Neuronal stem cell (in vitro differentiated cells): ENCODE data around the gene CBFA2T3.

Source experiments
- DNase-seq: peaks from one replicate; pipeline ENCODE4 v3.0.0-alpha.2; 2013; ENCODE audit warnings: low spot score
- H2AFZ ChIP-seq: one replicate; pipeline ENCODE4 v1.6.1; 2013; ENCODE audit warnings: mild to moderate bottlenecking, low read length, inconsistent platforms
- H2AK5ac ChIP-seq: 2 replicates; pipeline ENCODE4 v1.6.1; 2013; ENCODE audit warnings: low read depth, mild to moderate bottlenecking, inconsistent platforms, low read length, moderate library complexity, mixed read lengths
- H2BK120ac ChIP-seq: 2 replicates; pipeline ENCODE4 v1.6.1; 2013; ENCODE audit warnings: low read depth, mild to moderate bottlenecking, inconsistent platforms, low read length, moderate library complexity, mixed read lengths
- H2BK12ac ChIP-seq: one replicate; pipeline ENCODE4 v1.6.1; 2013; ENCODE audit warnings: low read length, inconsistent platforms
- H2BK15ac ChIP-seq: 2 replicates; pipeline ENCODE4 v1.6.1; 2013; ENCODE audit warnings: mild to moderate bottlenecking, low read length, inconsistent platforms, mixed read lengths
- H2BK5ac ChIP-seq: one replicate; pipeline ENCODE4 v1.6.1; 2013; ENCODE audit warnings: inconsistent platforms, mild to moderate bottlenecking, low read length, moderate library complexity
- H3K14ac ChIP-seq: one replicate; pipeline ENCODE4 v1.6.1; 2013; ENCODE audit warnings: low read length, inconsistent platforms
- H3K18ac ChIP-seq: 2 replicates; pipeline ENCODE4 v1.6.1; 2013; ENCODE audit warnings: low read length, inconsistent platforms
- H3K23ac ChIP-seq: 2 replicates; pipeline ENCODE4 v1.6.1; 2013; ENCODE audit warnings: low read depth, mild to moderate bottlenecking, mixed read lengths, low read length, inconsistent platforms; ENCODE audit not compliant: poor library complexity
- H3K27ac ChIP-seq: replicated peaks from 3 replicates; pipeline ENCODE4 v1.5.1; 2013; ENCODE audit warnings: low read length, inconsistent platforms
- H3K27me3 ChIP-seq, 3 experiments: 2 replicates each; pipeline ENCODE4 v1.6.1; 2013; ENCODE audit warnings: low read length in 3 of 3, mild to moderate bottlenecking in 2 of 3, inconsistent platforms in 1 of 3, low read depth in 1 of 3, mixed read lengths in 1 of 3, moderate library complexity in 1 of 3; ENCODE audit not compliant: control insufficient read depth in 3 of 3, insufficient read depth in 3 of 3
- H3K36me3 ChIP-seq, 2 donors: replicated peaks in 1 of 2; 2 replicates each; pipeline ENCODE4 v1.6.1; 2013; ENCODE audit warnings: low read length in 2 of 2; ENCODE audit not compliant: control insufficient read depth in 2 of 2, insufficient read depth in 2 of 2
- H3K4ac ChIP-seq: 2 replicates; pipeline ENCODE4 v1.6.1; 2013; ENCODE audit warnings: inconsistent platforms, mild to moderate bottlenecking, low read length, moderate library complexity
- H3K4me1 ChIP-seq, 2 donors: 1 replicate in 1 of 2; 2 replicates in 1 of 2; pipeline ENCODE4 v1.6.1; 2013; ENCODE audit warnings: low read length in 2 of 2, low read depth in 1 of 2; ENCODE audit not compliant: control insufficient read depth in 2 of 2, insufficient read depth in 1 of 2
- H3K4me2 ChIP-seq: one replicate; pipeline ENCODE4 v1.6.1; 2013; ENCODE audit warnings: mild to moderate bottlenecking, low read length, inconsistent platforms; ENCODE audit not compliant: insufficient read depth, poor library complexity, severe bottlenecking
- H3K4me3 ChIP-seq, 2 donors: 2 replicates each; pipeline ENCODE4 v1.5.1; 2013; ENCODE audit warnings: low read length in 2 of 2, mild to moderate bottlenecking in 2 of 2, inconsistent platforms in 1 of 2, moderate library complexity in 1 of 2
- H3K79me1 ChIP-seq: one replicate; pipeline ENCODE4 v1.6.1; 2013; ENCODE audit warnings: low read depth, mild to moderate bottlenecking, inconsistent platforms, low read length, moderate library complexity
- H3K9ac ChIP-seq: one replicate; pipeline ENCODE4 v1.6.1; 2013; ENCODE audit warnings: mild to moderate bottlenecking, low read depth, low read length, inconsistent platforms; ENCODE audit not compliant: poor library complexity
- H3K9me3 ChIP-seq, 2 donors: replicated peaks in 1 of 2; 2 replicates each; pipeline versions ENCODE3 to v1.6.1; 2013; ENCODE audit warnings: low read length in 2 of 2, mild to moderate bottlenecking in 2 of 2, inconsistent platforms in 1 of 2, low read depth in 1 of 2, mixed read lengths in 1 of 2, moderate library complexity in 1 of 2; ENCODE audit not compliant: control insufficient read depth in 2 of 2, insufficient read depth in 1 of 2
- H4K8ac ChIP-seq: one replicate; pipeline ENCODE4 v1.6.1; 2013; ENCODE audit warnings: low read depth, mild to moderate bottlenecking, inconsistent platforms, low read length, moderate library complexity
- H4K91ac ChIP-seq: one replicate; pipeline ENCODE4 v1.6.1; 2013; ENCODE audit warnings: low read length, low read depth, mild to moderate bottlenecking, inconsistent platforms; ENCODE audit not compliant: poor library complexity
- WGBS, 2 donors: extraction: QIAGEN DNeasy Blood & Tissue Kit; methylation state at CpG; one replicate each; pipeline ENCODE4 v1.1.7; 2013; ENCODE audit warnings: missing lambda C conversion rate in 2 of 2, mixed read lengths in 1 of 2; ENCODE audit not compliant: insufficient read length in 2 of 2, insufficient replicate concordance in 1 of 2; ENCODE audit errors: extremely low coverage in 2 of 2; 5-methylcytosine and 5-hydroxymethylcytosine counted together

The CBFA2T3 gene

GRCh38 chr16:88857728-88858339, 119.2 kb downstream of the CBFA2T3 start:
- no peak overlapping the region for H3K23ac ChIP-seq

DNA sequence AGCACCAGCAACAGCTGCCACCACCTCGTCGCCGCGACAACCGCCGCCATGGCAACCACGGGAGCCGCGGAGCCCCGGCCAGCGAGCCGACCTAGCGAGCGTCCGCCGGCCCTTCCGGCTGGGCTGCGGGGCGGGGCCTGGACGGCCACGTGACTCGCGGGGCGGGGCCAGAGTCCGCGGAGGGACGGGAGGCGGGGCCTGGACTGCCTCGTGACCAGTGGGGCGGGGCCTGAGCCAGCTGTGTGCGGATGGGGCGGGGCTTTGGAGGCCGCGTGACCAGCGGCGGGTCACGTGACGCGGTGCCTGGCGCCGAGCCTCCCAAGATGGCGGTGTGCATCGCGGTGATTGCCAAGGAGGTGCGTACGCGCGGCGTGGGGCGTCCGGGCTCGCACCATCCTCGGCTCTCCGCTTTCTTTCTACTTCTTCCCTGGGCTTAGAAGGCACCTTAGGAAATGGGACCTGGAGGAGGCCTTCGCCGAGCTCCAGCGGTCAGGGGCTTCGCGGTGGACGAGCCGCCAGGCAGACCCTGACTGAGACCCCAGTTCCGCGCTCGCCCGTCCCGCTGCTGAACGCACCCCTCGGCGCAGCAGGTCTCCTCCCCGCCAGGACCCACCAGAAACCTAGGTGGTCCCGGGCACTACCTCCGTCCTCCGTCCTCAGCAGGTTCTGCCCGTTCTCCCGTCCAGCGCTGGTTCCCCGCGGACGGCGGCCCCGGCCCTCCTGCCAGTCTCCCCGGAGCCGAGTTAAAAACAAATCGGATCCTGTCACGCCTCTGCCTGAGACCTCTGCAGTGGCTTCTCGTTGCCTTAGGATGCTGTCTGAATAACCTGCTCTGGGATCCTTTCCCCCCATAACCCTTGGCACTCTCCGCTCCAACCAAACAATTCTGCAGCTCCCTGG, 119.9 kb downstream of the CBFA2T3 start, which contains the start of the genes GALNS and TRAPPC2L:
Gene GALNS (minus strand): TSS at position 120 of the 900 bp plus-strand sequence. CDS start 70 bp downstream, at position 50.
Gene TRAPPC2L (plus strand): TSS at position 300 of the 900 bp plus-strand sequence. CDS start 24 bp downstream, at position 324.
- DNase-seq, result peak; percentile 98
- Histone ChIP-seq H3K9me3 (no peaks in the 10 kb centered on the region), H3K9ac (peak within 1 kb of the TSS; percentile 90), H3K4me3 (peak within 1 kb of the TSS; percentile 88 to 94), H3K79me1 (peaks cover 12% of the 10 kb centered on the region), H2BK12ac (peak within 1 kb of the TSS; percentile 63), H3K18ac (peak within 1 kb of the TSS; percentile 86), H2BK5ac (no peak within 1 kb of the TSS), H2AFZ (peak within 1 kb of the TSS; percentile 92), H3K4me2 (peak within 1 kb of the TSS; percentile 92), H3K27ac (no peak within 1 kb of the TSS), H3K36me3 (peaks cover 16 to 29% of the 10 kb centered on the region in 2 donors), H4K8ac (peak within 1 kb of the TSS; percentile 94), H3K14ac (peak within 1 kb of the TSS; percentile 64), H2BK15ac (peak within 1 kb of the TSS; percentile 45), H2BK120ac (no peak within 1 kb of the TSS), H2AK5ac (peak within 1 kb of the TSS; percentile 74), H4K91ac (no peak within 1 kb of the TSS), H3K4ac (peak within 1 kb of the TSS; percentile 46), H3K4me1 (peaks cover 11 to 26% of the 10 kb centered on the region in 2 donors), H3K23ac (peak within 1 kb of the TSS; percentile 98), H3K27me3 (no peaks in the 10 kb centered on the region)
- WGBS, 2 donors, result no CpG with 5 or more reads among the region's 87 CpGs

More at GRCh38 chr16:88857728-88858339, 119.2 kb downstream of the CBFA2T3 start:
- Histone ChIP-seq H3K9ac (peak overlapping the region; percentile 90), H3K79me1 (peaks cover 12% of the 10 kb centered on the region), H3K27ac (no peak overlapping the region), H2AK5ac (peak overlapping the region; percentile 63), H3K36me3 (peaks cover 17 to 32% of the 10 kb centered on the region in 2 donors), H3K9me3 (no peaks in the 10 kb centered on the region), H2AFZ (peak overlapping the region; percentile 92), H4K8ac (no peak overlapping the region), H3K4ac (no peak overlapping the region), H3K4me3 (peak overlapping the region; percentile 88 to 94), H4K91ac (no peak overlapping the region), H3K14ac (no peak overlapping the region), H2BK12ac (no peak overlapping the region), H3K18ac (no peak overlapping the region), H3K4me1 (peaks cover 11 to 26% of the 10 kb centered on the region in 2 donors), H3K27me3 (no peaks in the 10 kb centered on the region), H2BK5ac (no peak overlapping the region), H3K4me2 (peak overlapping the region; percentile 90), H2BK15ac (no peak overlapping the region), H2BK120ac (no peak overlapping the region)
- no CpG with 5 or more reads among the region's 12 CpGs for WGBS, 2 donors
- DNase-seq, result peak; percentile 47

DNA sequence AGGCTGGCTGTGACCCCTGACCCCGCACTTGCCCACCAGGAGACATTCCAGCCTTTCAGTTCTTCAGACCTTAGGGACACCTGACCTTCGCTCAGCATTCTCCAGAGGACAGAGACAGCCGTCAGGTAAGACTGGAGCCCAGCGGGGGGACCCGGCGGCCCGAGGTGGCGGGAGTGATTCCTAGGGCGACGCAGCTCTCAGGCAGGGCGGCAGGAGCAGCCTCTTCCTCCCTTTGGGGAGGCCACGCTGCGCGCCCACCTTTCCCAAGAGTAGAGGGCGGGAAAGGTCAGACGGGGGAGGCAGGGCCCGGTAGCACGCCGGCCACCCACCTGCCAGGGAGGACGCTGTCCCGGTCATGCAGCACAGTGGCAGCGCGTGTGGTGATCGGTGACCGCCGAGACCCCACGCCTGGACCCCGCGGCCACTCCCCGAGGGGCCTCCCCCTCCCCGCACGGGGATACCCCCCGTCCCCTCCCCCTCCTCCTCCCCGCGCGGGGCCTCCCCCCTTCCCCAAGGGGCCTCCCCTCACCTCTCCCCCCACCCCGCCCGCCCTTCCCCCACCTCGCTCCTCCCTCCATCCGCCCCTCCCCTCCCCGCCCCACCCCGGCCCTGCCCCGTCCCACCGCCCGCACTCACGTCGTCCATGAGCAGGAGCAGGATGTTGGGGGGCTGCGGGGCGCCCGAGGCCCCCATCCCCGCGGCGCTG, 120.7 kb downstream of the CBFA2T3 start:
- Histone ChIP-seq H3K4me1 (peaks cover 11 to 26% of the 10 kb centered on the region in 2 donors), H3K79me1 (peaks cover 13% of the 10 kb centered on the region), H4K8ac (no peak overlapping the region), H2BK15ac (peak overlapping the region; percentile 45), H3K18ac (peak overlapping the region; percentile 86), H3K9ac (peak overlapping the region; percentile 89), H2AFZ (peak overlapping the region; percentile 92), H2AK5ac (peak overlapping the region; percentile 74), H3K36me3 (peaks cover 16 to 25% of the 10 kb centered on the region in 2 donors), H3K4ac (peak overlapping the region; percentile 46), H3K4me3 (peak overlapping the region; percentile 87 to 88), H3K4me2 (peak overlapping the region; percentile 92), H3K27ac (no peak overlapping the region), H4K91ac (no peak overlapping the region), H3K9me3 (no peaks in the 10 kb centered on the region), H3K14ac (peak overlapping the region; percentile 64), H3K27me3 (no peaks in the 10 kb centered on the region), H2BK5ac (no peak overlapping the region), H2BK120ac (no peak overlapping the region), H2BK12ac (no peak overlapping the region), H3K23ac (peak overlapping the region; percentile 98)
- no CpG with 5 or more reads among the region's 53 CpGs for WGBS, 2 donors
- peak; percentile 37 for DNase-seq
